Activated T-helper 17 cell treated with anti-CD3 and anti-CD28 coated beads, Interleukin-2, amount 50 U/mL, for 72 hours (primary cell): Measurements from ENCODE around the gene KLRK1. TPM values are rescaled to one million over a fixed set of nuclear protein-coding genes. Genes with fewer than 3 reads are reported as not detected.
"Not testable (repeated sequence)": the region's sequence is repeated elsewhere in the genome, so short reads cannot be mapped to it uniquely, and the experiment has no call there.

Experiments
- ATAC-seq: fragments of 150-1000 bp; cut with Tn5 transposase; replicated peaks from 2 replicates; pipeline ENCODE4 v1.10.0; 2021; ENCODE audit warnings: mild to moderate bottlenecking, moderate library complexity
- H3K27ac Mint-ChIP-seq: one replicate; pipeline ENCODE4 v1.8.0; 2022; ENCODE audit warnings: mixed read lengths
- H3K27me3 Mint-ChIP-seq: one replicate; pipeline ENCODE4 v1.8.0; 2022; ENCODE audit warnings: mixed read lengths
- H3K36me3 Mint-ChIP-seq: one replicate; pipeline ENCODE4 v1.8.0; 2022; ENCODE audit warnings: low read depth, mild to moderate bottlenecking, mixed read lengths
- H3K4me1 Mint-ChIP-seq: one replicate; pipeline ENCODE4 v1.8.0; 2022; ENCODE audit warnings: mixed read lengths
- H3K4me3 Mint-ChIP-seq: one replicate; pipeline ENCODE4 v1.8.0; 2022; ENCODE audit warnings: mild to moderate bottlenecking, mixed read lengths
- H3K9me3 Mint-ChIP-seq: one replicate; pipeline ENCODE4 v1.8.0; 2022; ENCODE audit warnings: mixed read lengths
- total RNA-seq, 2 donors: library from RNA; stranded (reverse); gene quantifications; one replicate each; pipeline ENCODE4 v1.2.3, GENCODE V29; 2022

The KLRK1 gene
- total RNA-seq, 2 donors from 2014 or later = 0.19 to 0.24 TPM

GRCh38 chr12:10361622-10362021 is 28.2 kb downstream of the KLRK1 start:
- Mint-ChIP-seq H3K4me3 (no peak overlapping the region), H3K4me1 (no peaks in the 10 kb centered on the region), H3K27me3 (peaks cover 12% of the 10 kb centered on the region), H3K36me3 (no peaks in the 10 kb centered on the region), H3K27ac (no peak overlapping the region), H3K9me3 (no peaks in the 10 kb centered on the region)
- no peak for ATAC-seq

- H3K27me3 Mint-ChIP-seq = peaks cover 12% of the 10 kb centered on the region
- ATAC-seq = no peak
- H3K36me3 Mint-ChIP-seq = no peaks in the 10 kb centered on the region
- H3K4me3 Mint-ChIP-seq = no peak overlapping the region
- no peaks in the 10 kb centered on the region for H3K4me1 Mint-ChIP-seq
- H3K9me3 Mint-ChIP-seq = no peaks in the 10 kb centered on the region
- H3K27ac Mint-ChIP-seq = no peak overlapping the region
These were observed 28.8 kb downstream of the KLRK1 start for GRCh38 chr12:10361084-10361483.

- ATAC-seq = no peak
- Mint-ChIP-seq H3K9me3 (no peaks in the 10 kb centered on the region), H3K27me3 (peaks cover 15% of the 10 kb centered on the region), H3K27ac (no peak overlapping the region), H3K4me3 (no peak overlapping the region), H3K4me1 (no peaks in the 10 kb centered on the region), H3K36me3 (no peaks in the 10 kb centered on the region)
These were observed 30.9 kb downstream of the KLRK1 start for GRCh38 chr12:10358969-10359368.

GRCh38 chr12:10358131-10358530 is 31.7 kb downstream of the KLRK1 start:
- Mint-ChIP-seq H3K36me3 (no peaks in the 10 kb centered on the region), H3K27ac (no peak overlapping the region), H3K27me3 (peaks cover 20% of the 10 kb centered on the region), H3K4me1 (no peaks in the 10 kb centered on the region), H3K9me3 (no peaks in the 10 kb centered on the region), H3K4me3 (no peak overlapping the region)
- no peak for ATAC-seq

GRCh38 chr12:10354502-10354901 is 35.3 kb downstream of the KLRK1 start:
- Mint-ChIP-seq H3K27me3 (peaks cover 36% of the 10 kb centered on the region), H3K27ac (no peak overlapping the region), H3K4me1 (no peaks in the 10 kb centered on the region), H3K36me3 (no peaks in the 10 kb centered on the region), H3K4me3 (no peak overlapping the region), H3K9me3 (no peaks in the 10 kb centered on the region)
- no peak for ATAC-seq

GRCh38 chr12:10354071-10354470 is 35.8 kb downstream of the KLRK1 start:
- Mint-ChIP-seq H3K9me3 (no peaks in the 10 kb centered on the region), H3K27ac (no peak overlapping the region), H3K36me3 (no peaks in the 10 kb centered on the region), H3K4me1 (no peaks in the 10 kb centered on the region), H3K27me3 (peaks cover 36% of the 10 kb centered on the region), H3K4me3 (no peak overlapping the region)
- no peak for ATAC-seq

GRCh38 chr12:10351457-10351856 is 38.4 kb downstream of the KLRK1 start:
- H3K4me1 Mint-ChIP-seq, H3K27ac Mint-ChIP-seq, H3K4me3 Mint-ChIP-seq, ATAC-seq, H3K9me3 Mint-ChIP-seq, H3K36me3 Mint-ChIP-seq: not testable (repeated sequence)
- H3K27me3 Mint-ChIP-seq = peaks cover 24% of the 10 kb centered on the region

GRCh38 chr12:10341892-10342509 is 47.8 kb downstream of the KLRK1 start:
- no peaks in the 10 kb centered on the region for H3K36me3 Mint-ChIP-seq
- H3K9me3 Mint-ChIP-seq = no peaks in the 10 kb centered on the region
- no peaks in the 10 kb centered on the region for H3K4me1 Mint-ChIP-seq
- no peak overlapping the region for H3K4me3 Mint-ChIP-seq
- ATAC-seq = no peak
- H3K27me3 Mint-ChIP-seq = peaks cover 5% of the 10 kb centered on the region
- H3K27ac Mint-ChIP-seq = no peak overlapping the region

- H3K4me1 Mint-ChIP-seq = not testable (repeated sequence)
These were observed 48.9 kb downstream of the KLRK1 start for GRCh38 chr12:10340946-10341345.

GRCh38 chr12:10339053-10339840 is 50.6 kb downstream of the KLRK1 start:
- peaks cover 5% of the 10 kb centered on the region for H3K27me3 Mint-ChIP-seq
- ATAC-seq = no peak
- no peaks in the 10 kb centered on the region for H3K36me3 Mint-ChIP-seq
- H3K4me1 Mint-ChIP-seq = no peaks in the 10 kb centered on the region
- H3K4me3 Mint-ChIP-seq = no peak overlapping the region
- no peak overlapping the region for H3K27ac Mint-ChIP-seq
- no peaks in the 10 kb centered on the region for H3K9me3 Mint-ChIP-seq

More at GRCh38 chr12:10340946-10341345, 48.9 kb downstream of the KLRK1 start:
- H3K27ac Mint-ChIP-seq, H3K36me3 Mint-ChIP-seq, ATAC-seq, H3K4me3 Mint-ChIP-seq, H3K27me3 Mint-ChIP-seq, H3K9me3 Mint-ChIP-seq: not testable (repeated sequence)

- not testable (repeated sequence) for ATAC-seq, H3K9me3 Mint-ChIP-seq, H3K36me3 Mint-ChIP-seq, H3K4me3 Mint-ChIP-seq, H3K27me3 Mint-ChIP-seq, H3K4me1 Mint-ChIP-seq, H3K27ac Mint-ChIP-seq
These were observed 51.4 kb downstream of the KLRK1 start for GRCh38 chr12:10338470-10338869.

- not testable (repeated sequence) for H3K27me3 Mint-ChIP-seq, H3K9me3 Mint-ChIP-seq, ATAC-seq, H3K36me3 Mint-ChIP-seq, H3K27ac Mint-ChIP-seq, H3K4me3 Mint-ChIP-seq, H3K4me1 Mint-ChIP-seq
These were observed 53.6 kb downstream of the KLRK1 start for GRCh38 chr12:10336196-10336595.

- H3K36me3 Mint-ChIP-seq = no peaks in the 10 kb centered on the region
- ATAC-seq = no peak
- H3K4me1 Mint-ChIP-seq = no peaks in the 10 kb centered on the region
- H3K9me3 Mint-ChIP-seq = peaks cover 8% of the 10 kb centered on the region
- no peak overlapping the region for H3K27ac Mint-ChIP-seq
- H3K4me3 Mint-ChIP-seq = no peak overlapping the region
- peaks cover 4% of the 10 kb centered on the region for H3K27me3 Mint-ChIP-seq
These were observed 58.1 kb downstream of the KLRK1 start for GRCh38 chr12:10331642-10332239.

- not testable (repeated sequence) for H3K36me3 Mint-ChIP-seq, H3K4me1 Mint-ChIP-seq, H3K27ac Mint-ChIP-seq, H3K4me3 Mint-ChIP-seq, H3K9me3 Mint-ChIP-seq
- peaks cover 16% of the 10 kb centered on the region for H3K27me3 Mint-ChIP-seq
- peak; percentile 85 for ATAC-seq
These were observed 61.1 kb downstream of the KLRK1 start for GRCh38 chr12:10328691-10329090.
